HepG2 (cell line): ENCODE data around the gene SCARB2. TPM values are rescaled to one million over a fixed set of nuclear protein-coding genes. Genes with fewer than 3 reads are reported as not detected.

Source experiments
- CCAR2 ChIP-seq: fragments of 200-400 bp; formaldehyde crosslinking; optimal IDR thresholded peaks from 2 replicates; pipeline ENCODE3; 2018; ENCODE audit warnings: low read depth, mild to moderate bottlenecking, low read length, moderate library complexity
- EHMT2 ChIP-seq: fragments of 200-600 bp; sonication (generic); IDR thresholded peaks from 2 replicates; pipeline ENCODE4 v1.7.0; 2017; ENCODE audit warnings: antibody characterized with exemption, low read depth, low read length, borderline replicate concordance
- ELF3 ChIP-seq: IDR thresholded peaks from 2 replicates; pipeline ENCODE4 v1.6.1; 2016; ENCODE audit warnings: missing genetic modification reagents, missing compliant biosample characterization
- GPN1 ChIP-seq: sonication (generic); formaldehyde crosslinking; IDR thresholded peaks from 2 replicates; pipeline ENCODE4 v1.5.1; 2020; ENCODE audit warnings: missing genetic modification reagents, borderline replicate concordance
- JUND ChIP-seq: sonication (generic); formaldehyde crosslinking; IDR thresholded peaks from 2 replicates; pipeline ENCODE4 v1.8.0; 2022; ENCODE audit warnings: mild to moderate bottlenecking, missing genetic modification reagents
- KDM5B ChIP-seq: sonication (generic); formaldehyde crosslinking; IDR thresholded peaks from 2 replicates; pipeline ENCODE4 v1.4.0; 2020; ENCODE audit warnings: missing genetic modification reagents, mild to moderate bottlenecking, borderline replicate concordance
- NCOA2 ChIP-seq: sonication (generic); formaldehyde crosslinking; IDR thresholded peaks from 2 replicates; pipeline ENCODE4 v1.8.0; 2022; ENCODE audit warnings: inconsistent platforms
- PLSCR1 ChIP-seq: sonication (generic); formaldehyde crosslinking; IDR thresholded peaks from 2 replicates; pipeline ENCODE4 v1.5.0; 2020; ENCODE audit warnings: missing genetic modification reagents, mild to moderate bottlenecking, borderline replicate concordance
- RERE ChIP-seq: IDR thresholded peaks from 2 replicates; pipeline ENCODE4 v1.6.1; 2016; ENCODE audit warnings: low read depth, missing genetic modification reagents, missing compliant biosample characterization
- ZEB1 ChIP-seq: IDR thresholded peaks from 2 replicates; pipeline ENCODE4 v1.6.1; 2012; ENCODE audit warnings: mild to moderate bottlenecking, low read depth, inconsistent platforms; ENCODE audit not compliant: insufficient replicate concordance
- ZNF292 ChIP-seq: sonication (generic); formaldehyde crosslinking; IDR thresholded peaks from 2 replicates; pipeline ENCODE4 v1.8.1; 2022; ENCODE audit warnings: mild to moderate bottlenecking, low read depth, missing genetic modification reagents, borderline replicate concordance
- ZNF343 ChIP-seq: sonication (generic); formaldehyde crosslinking; IDR thresholded peaks from 2 replicates; pipeline ENCODE4 v1.4.0; 2020; ENCODE audit warnings: mild to moderate bottlenecking, missing genetic modification reagents
- ZNF720 ChIP-seq: sonication (generic); formaldehyde crosslinking; IDR thresholded peaks from 2 replicates; pipeline ENCODE4 v1.4.0; 2020; ENCODE audit warnings: missing genetic modification reagents
- ZNF746 ChIP-seq: sonication (generic); formaldehyde crosslinking; IDR thresholded peaks from 2 replicates; pipeline ENCODE4 v1.8.0; 2022; ENCODE audit warnings: mild to moderate bottlenecking, missing genetic modification reagents
- polyA plus RNA-seq, 8 experiments: library from polyadenylated mRNA; depleted of rRNA in 3 of 8; stranded (reverse) in 7 of 8; unstranded in 1 of 8; fragments of >200 nt; fragmentation: Illumina TruSeq in 4 of 8; extraction: Trizol in 4 of 8; gene quantifications; 2 replicates each; pipeline versions ENCODE4 v1.2.1 to v1.2.3, GENCODE V29; 2011 to 2016; ENCODE audit warnings: low read depth in 4 of 8, missing spikeins in 1 of 8, mixed read lengths in 1 of 8; ENCODE audit not compliant: insufficient read depth in 1 of 8
- total RNA-seq, 5 experiments: library from RNA; depleted of rRNA; stranded (reverse); fragments of >200 nt; fragmentation: Illumina TruSeq; extraction: Trizol; gene quantifications; 2 replicates each; pipeline ENCODE4 v1.2.3, GENCODE V29; 2016; ENCODE audit warnings: low read depth in 1 of 5
- TF ChIP-seq, protein P1 (sequence below): sonication (generic); formaldehyde crosslinking; IDR thresholded peaks from 2 replicates; pipeline ENCODE4 v1.8.1; 2022; ENCODE audit warnings: low read depth, mild to moderate bottlenecking, missing genetic modification reagents
- TF ChIP-seq, protein P2 (sequence below), 2 experiments: sonication (generic) in 1 of 2; formaldehyde crosslinking in 1 of 2; IDR thresholded peaks; 2 replicates each; pipeline versions ENCODE4 v1.5.1 to v1.6.1; 2011 to 2020; ENCODE audit warnings: borderline replicate concordance in 1 of 2, low read depth in 1 of 2, low read length in 1 of 2, mild to moderate bottlenecking in 1 of 2, missing genetic modification reagents in 1 of 2, moderate library complexity in 1 of 2

Gene SCARB2
- total and polyA plus RNA-seq, 2 of the 13 experiments (the other 11 are each of a cell fraction or from before 2014, with no cell fraction given), result 40.6 to 43.4 TPM

DNA sequence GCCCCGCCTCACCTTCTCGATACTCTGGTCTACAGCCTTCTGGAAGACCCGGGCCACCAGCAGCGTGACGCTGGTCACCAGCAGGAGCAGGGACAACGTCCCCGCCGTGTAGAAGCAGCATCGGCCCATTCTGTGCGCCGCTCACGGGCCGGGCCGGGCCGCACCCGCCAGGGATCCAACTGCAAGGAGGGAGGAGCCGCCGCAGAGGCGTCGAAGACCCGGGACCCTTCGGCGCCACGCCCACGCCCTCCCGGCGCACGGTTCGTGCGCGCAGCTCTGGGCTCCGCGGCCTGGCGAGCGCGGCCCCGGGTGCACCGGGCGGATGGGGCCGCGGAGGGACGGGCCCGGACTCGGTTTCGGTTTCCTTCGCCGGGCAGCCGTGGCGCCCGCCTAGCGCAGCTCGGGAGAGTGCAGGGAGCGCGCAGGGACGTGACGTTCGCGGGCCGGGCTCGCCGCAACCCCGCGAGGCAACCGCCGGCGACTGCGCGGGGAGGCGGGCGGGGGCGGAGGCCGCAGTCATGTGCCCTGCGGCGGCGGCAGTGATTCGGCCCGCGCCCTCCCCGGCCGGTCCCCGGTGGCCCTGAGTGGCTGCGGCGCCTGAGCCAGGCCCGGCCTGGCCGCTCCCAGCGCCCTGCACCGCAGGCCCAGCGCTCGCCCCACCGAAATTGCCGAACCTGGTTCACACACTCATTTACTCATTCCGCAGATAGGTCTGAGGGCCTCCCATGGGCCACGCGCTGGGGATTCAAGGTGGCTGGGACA is at the start of gene SCARB2 (continued):
- TF ChIP-seq, protein P1, sequence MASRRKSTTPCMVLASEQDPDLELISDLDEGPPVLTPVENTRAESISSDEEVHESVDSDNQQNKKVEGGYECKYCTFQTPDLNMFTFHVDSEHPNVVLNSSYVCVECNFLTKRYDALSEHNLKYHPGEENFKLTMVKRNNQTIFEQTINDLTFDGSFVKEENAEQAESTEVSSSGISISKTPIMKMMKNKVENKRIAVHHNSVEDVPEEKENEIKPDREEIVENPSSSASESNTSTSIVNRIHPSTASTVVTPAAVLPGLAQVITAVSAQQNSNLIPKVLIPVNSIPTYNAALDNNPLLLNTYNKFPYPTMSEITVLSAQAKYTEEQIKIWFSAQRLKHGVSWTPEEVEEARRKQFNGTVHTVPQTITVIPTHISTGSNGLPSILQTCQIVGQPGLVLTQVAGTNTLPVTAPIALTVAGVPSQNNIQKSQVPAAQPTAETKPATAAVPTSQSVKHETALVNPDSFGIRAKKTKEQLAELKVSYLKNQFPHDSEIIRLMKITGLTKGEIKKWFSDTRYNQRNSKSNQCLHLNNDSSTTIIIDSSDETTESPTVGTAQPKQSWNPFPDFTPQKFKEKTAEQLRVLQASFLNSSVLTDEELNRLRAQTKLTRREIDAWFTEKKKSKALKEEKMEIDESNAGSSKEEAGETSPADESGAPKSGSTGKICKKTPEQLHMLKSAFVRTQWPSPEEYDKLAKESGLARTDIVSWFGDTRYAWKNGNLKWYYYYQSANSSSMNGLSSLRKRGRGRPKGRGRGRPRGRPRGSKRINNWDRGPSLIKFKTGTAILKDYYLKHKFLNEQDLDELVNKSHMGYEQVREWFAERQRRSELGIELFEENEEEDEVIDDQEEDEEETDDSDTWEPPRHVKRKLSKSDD (CRISPR knock-in tag), result peak; percentile 81
- TF ChIP-seq KDM5B (peak; percentile 82; the same call in 1 of the 2 replicates), RERE (CRISPR knock-in tag) (no peak), PLSCR1 (no peak), CCAR2 (no peak), EHMT2 (no peak), ZNF343 (CRISPR knock-in tag) (peak; percentile 89), ZNF720 (CRISPR knock-in tag) (no peak), JUND (CRISPR knock-in tag) (no peak), ZEB1 (no peak), ELF3 (CRISPR knock-in tag) (peak; percentile 45; the same call in 1 of the 2 replicates), ZNF746 (CRISPR knock-in tag) (no peak; the same call in 1 of the 2 replicates), NCOA2 (CRISPR knock-in tag) (no peak; the same call in 1 of the 2 replicates), GPN1 (no peak), ZNF292 (CRISPR knock-in tag) (peak; percentile 87)
- TF ChIP-seq, protein P2, sequence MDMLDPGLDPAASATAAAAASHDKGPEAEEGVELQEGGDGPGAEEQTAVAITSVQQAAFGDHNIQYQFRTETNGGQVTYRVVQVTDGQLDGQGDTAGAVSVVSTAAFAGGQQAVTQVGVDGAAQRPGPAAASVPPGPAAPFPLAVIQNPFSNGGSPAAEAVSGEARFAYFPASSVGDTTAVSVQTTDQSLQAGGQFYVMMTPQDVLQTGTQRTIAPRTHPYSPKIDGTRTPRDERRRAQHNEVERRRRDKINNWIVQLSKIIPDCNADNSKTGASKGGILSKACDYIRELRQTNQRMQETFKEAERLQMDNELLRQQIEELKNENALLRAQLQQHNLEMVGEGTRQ (IDR thresholded peaks at IDR 0.05; ENCODE audit: low read depth, low read length), result peak; percentile 62
- TF ChIP-seq, protein P2 (CRISPR knock-in tag; IDR thresholded peaks at IDR 0.05; ENCODE audit: borderline replicate concordance), result no peak
